HepG2 (cell line): ENCODE measurements around the gene GPR155. TPM values are rescaled to one million over a fixed set of nuclear protein-coding genes. Genes with fewer than 3 reads are reported as not detected.

ENCODE experiments used
- ARID5B ChIP-seq: IDR thresholded peaks from 2 replicates; pipeline ENCODE4 v1.4.0; 2020; ENCODE audit warnings: mild to moderate bottlenecking, missing genetic modification reagents
- FOXC1 ChIP-seq: sonication (generic); formaldehyde crosslinking; IDR thresholded peaks from 2 replicates; pipeline ENCODE4 v1.8.0; 2022; ENCODE audit warnings: mild to moderate bottlenecking, missing genetic modification reagents, borderline replicate concordance
- GABPA ChIP-seq, 2 experiments: IDR thresholded peaks; 2 replicates each; pipeline ENCODE4 v1.6.1; 2011 to 2016; ENCODE audit warnings: low read depth in 2 of 2, low read length in 1 of 2, missing biosample characterization in 1 of 2, missing genetic modification characterization in 1 of 2
- KAT2B ChIP-seq: fragments of 150-350 bp; IDR thresholded peaks from 2 replicates; pipeline ENCODE4 v1.6.1; 2014; ENCODE audit warnings: low read depth, low read length, borderline replicate concordance
- KDM3A ChIP-seq: IDR thresholded peaks from 2 replicates; pipeline ENCODE4 v1.6.1; 2018; ENCODE audit warnings: low read depth, missing compliant biosample characterization
- POGZ ChIP-seq: sonication (generic); formaldehyde crosslinking; IDR thresholded peaks from 2 replicates; pipeline ENCODE4 v1.4.0; 2020; ENCODE audit warnings: mild to moderate bottlenecking, missing genetic modification reagents
- REPIN1 ChIP-seq: sonication (generic); formaldehyde crosslinking; IDR thresholded peaks from 2 replicates; pipeline ENCODE4 v1.8.0; 2022; ENCODE audit warnings: missing genetic modification reagents, low read depth, mild to moderate bottlenecking, borderline replicate concordance
- TEAD2 ChIP-seq: sonication (generic); formaldehyde crosslinking; IDR thresholded peaks from 2 replicates; pipeline ENCODE4 v1.9.0; 2021; ENCODE audit warnings: missing genetic modification reagents
- THAP11 ChIP-seq: IDR thresholded peaks from 2 replicates; pipeline ENCODE4 v1.6.1; 2016; ENCODE audit warnings: missing biosample characterization, missing genetic modification reagents
- ZBED4 ChIP-seq: sonication (generic); formaldehyde crosslinking; IDR thresholded peaks from 2 replicates; pipeline ENCODE4 v1.4.0; 2020; ENCODE audit warnings: missing genetic modification reagents, borderline replicate concordance
- ZBTB33 ChIP-seq: sonication (generic); formaldehyde crosslinking; IDR thresholded peaks from 2 replicates; pipeline ENCODE4 v1.4.0; 2020; ENCODE audit warnings: missing genetic modification reagents
- ZBTB34 ChIP-seq: sonication (generic); formaldehyde crosslinking; IDR thresholded peaks from 2 replicates; pipeline ENCODE4 v1.8.0; 2022; ENCODE audit warnings: mild to moderate bottlenecking, missing genetic modification reagents
- ZFAT ChIP-seq: sonication (generic); formaldehyde crosslinking; conservative IDR thresholded peaks from 2 replicates; pipeline ENCODE4 v1.8.1; 2023; ENCODE audit warnings: missing genetic modification reagents, inconsistent platforms
- ZNF205 ChIP-seq: IDR thresholded peaks from 2 replicates; pipeline ENCODE4 v1.6.1; 2018; ENCODE audit warnings: missing biosample characterization, missing genetic modification reagents
- ZNF354B ChIP-seq: sonication (generic); formaldehyde crosslinking; IDR thresholded peaks from 2 replicates; pipeline ENCODE4 v1.8.0; 2022; ENCODE audit warnings: mild to moderate bottlenecking, missing genetic modification reagents
- ZNF460 ChIP-seq: sonication (generic); formaldehyde crosslinking; IDR thresholded peaks from 2 replicates; pipeline ENCODE4 v1.5.1; 2020; ENCODE audit warnings: missing genetic modification reagents, mild to moderate bottlenecking, borderline replicate concordance
- ZNF567 ChIP-seq: sonication (generic); formaldehyde crosslinking; IDR thresholded peaks from 2 replicates; pipeline ENCODE4 v1.8.1; 2023; ENCODE audit warnings: mild to moderate bottlenecking, missing genetic modification reagents, borderline replicate concordance
- ZNF879 ChIP-seq: sonication (generic); formaldehyde crosslinking; IDR thresholded peaks from 2 replicates; pipeline ENCODE4 v1.8.1; 2023; ENCODE audit warnings: missing genetic modification reagents
- polyA plus RNA-seq, 8 experiments: library from polyadenylated mRNA; depleted of rRNA in 3 of 8; stranded (reverse) in 7 of 8; unstranded in 1 of 8; fragments of >200 nt; fragmentation: Illumina TruSeq in 4 of 8; extraction: Trizol in 4 of 8; gene quantifications; 2 replicates each; pipeline versions ENCODE4 v1.2.1 to v1.2.3, GENCODE V29; 2011 to 2016; ENCODE audit warnings: low read depth in 4 of 8, missing spikeins in 1 of 8, mixed read lengths in 1 of 8; ENCODE audit not compliant: insufficient read depth in 1 of 8
- total RNA-seq, 5 experiments: library from RNA; depleted of rRNA; stranded (reverse); fragments of >200 nt; fragmentation: Illumina TruSeq; extraction: Trizol; gene quantifications; 2 replicates each; pipeline ENCODE4 v1.2.3, GENCODE V29; 2016; ENCODE audit warnings: low read depth in 1 of 5

The GPR155 gene
- total and polyA plus RNA-seq, 2 of the 13 experiments (the other 11 are each of a cell fraction or from before 2014, with no cell fraction given) = 0.15 to 0.49 TPM

GRCh38 chr2:174487108-174487819 lies 435 bp upstream of the GPR155 start (continued):
- TF ChIP-seq ZNF354B = no peak
- no peak for TF ChIP-seq FOXC1 (CRISPR knock-in tag)
- TF ChIP-seq GABPA (IDR thresholded peaks at IDR 0.05; ENCODE audit: low read depth, low read length) = peak; percentile 77
- TF ChIP-seq GABPA (CRISPR knock-in tag; IDR thresholded peaks at IDR 0.05; ENCODE audit: low read depth) = peak; percentile 94
- TF ChIP-seq POGZ (CRISPR knock-in tag) = peak; percentile 91
- TF ChIP-seq ZFAT (CRISPR knock-in tag) = no peak
- no peak for TF ChIP-seq ZNF567 (CRISPR knock-in tag)
- TF ChIP-seq ZBED4 = no peak
- no peak for TF ChIP-seq ZBTB34 (CRISPR knock-in tag)
- no peak for TF ChIP-seq TEAD2 (CRISPR knock-in tag)
- TF ChIP-seq REPIN1 (CRISPR knock-in tag) = peak; percentile 31; the same call in 1 of the 2 replicates
- TF ChIP-seq ARID5B = peak; percentile 43; the same call in 1 of the 2 replicates
- no peak for TF ChIP-seq ZNF205 (CRISPR knock-in tag)
- no peak for TF ChIP-seq ZNF460 (CRISPR knock-in tag)
- no peak for TF ChIP-seq ZNF879 (CRISPR knock-in tag)
- peak; percentile 55 for TF ChIP-seq THAP11 (CRISPR knock-in tag)
- TF ChIP-seq KAT2B = no peak
- TF ChIP-seq KDM3A (CRISPR knock-in tag) = no peak
- TF ChIP-seq ZBTB33 (CRISPR knock-in tag) = 0 out of 2 replicates have a peak, but pooled peaks have one; percentile 21
